Dermis microvascular lymphatic vessel endothelial cell (primary cell): Measurements from ENCODE around the gene CMSS1. TPM values are rescaled to one million over a fixed set of nuclear protein-coding genes. Genes with fewer than 3 reads are reported as not detected.
A peak's percentile ranks its signal among the peaks of the same experiment; 100 is the strongest.

Experiments used
- DNase-seq, 2 donors: peaks; one replicate each; pipeline versions ENCODE4 v3.0.0 to v3.0.0-alpha.2; 2010; ENCODE audit warnings: low read depth in 2 of 2
- total RNA-seq: library from RNA; depleted of rRNA; stranded (reverse); fragments of >200 nt; gene quantifications from 2 replicates; pipeline ENCODE4 v1.2.1, GENCODE V29; 2014

Gene CMSS1
- total RNA-seq, 1 donor from 2014 or later: 7.7 TPM

GRCh38 chr3:99901200-99901926 is 83.7 kb downstream of the CMSS1 start:
- peak; percentile 75 to 87 for DNase-seq

DNA sequence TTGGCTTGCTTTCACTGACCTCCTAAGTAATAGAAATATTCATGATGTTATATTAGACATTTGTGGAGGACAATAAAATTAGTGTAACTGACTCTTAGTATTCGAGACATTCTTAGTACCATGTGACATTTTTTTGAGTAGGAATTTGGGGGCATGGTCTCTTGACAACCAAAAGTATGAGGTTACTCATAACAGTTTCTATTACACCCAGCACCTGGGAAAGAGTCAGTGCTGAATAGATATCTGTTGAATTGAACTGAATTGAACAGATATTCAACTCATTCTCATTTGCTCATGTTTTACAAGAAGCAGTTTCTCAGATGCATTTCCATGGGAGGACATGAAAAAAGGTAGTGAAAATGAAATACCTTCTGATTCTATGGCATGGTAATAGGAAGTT is 84.4 kb downstream of the CMSS1 start:
- DNase-seq: peak in 1 of 2 donors; percentile 13

DNA sequence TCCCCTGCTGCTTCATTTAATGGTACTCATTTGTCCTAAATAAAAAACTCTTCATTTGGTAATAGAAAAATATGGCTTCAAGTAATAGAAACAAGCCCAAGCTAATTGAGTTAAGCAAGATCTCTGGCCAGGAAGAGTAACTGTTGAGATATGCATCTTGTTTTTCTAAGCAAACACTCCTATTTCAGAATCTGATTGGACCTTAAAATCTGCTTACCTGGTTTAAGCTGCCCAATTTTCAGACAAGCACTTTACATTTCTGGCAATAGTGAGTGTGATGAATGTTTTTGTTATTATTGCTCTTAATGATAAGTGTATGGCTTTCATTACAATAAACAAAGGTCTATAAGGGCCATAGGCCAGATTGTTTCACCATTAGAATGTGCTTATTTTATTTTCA is 86.2 kb downstream of the CMSS1 start:
- no peak for DNase-seq

DNA sequence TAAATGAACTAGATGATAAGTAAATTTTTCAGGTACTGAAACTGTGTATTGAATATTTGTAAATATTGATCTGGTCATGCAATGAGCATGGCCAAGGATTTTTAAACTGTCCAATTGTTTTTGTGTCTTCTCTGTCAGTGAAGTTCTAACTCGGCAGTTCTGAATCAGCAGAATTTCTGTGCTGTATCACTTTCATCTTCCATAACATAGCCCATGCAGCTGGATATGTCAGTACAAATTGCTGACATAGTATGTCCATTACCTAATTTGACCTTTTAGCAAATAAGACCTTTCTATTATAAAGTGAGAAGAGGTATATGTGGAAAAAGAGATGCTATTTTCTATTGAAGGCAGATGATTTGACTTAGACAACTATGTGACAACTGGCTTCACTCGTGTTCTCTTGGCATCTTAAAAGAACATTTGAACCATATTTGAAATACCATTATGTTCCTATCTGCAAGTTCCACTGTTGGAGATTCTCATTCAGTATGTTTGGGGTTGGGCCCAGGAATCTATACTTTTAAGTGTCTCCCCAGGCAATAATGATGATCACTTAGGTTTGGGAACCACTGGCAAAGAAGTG is 90.4 kb downstream of the CMSS1 start:
- no peak for DNase-seq

- DNase-seq: peak in 1 of 2 donors; percentile 67
These were observed 92.2 kb downstream of the CMSS1 start for GRCh38 chr3:99909714-99910495.

GRCh38 chr3:99910752-99911290 is 93.2 kb downstream of the CMSS1 start:
- no peak for DNase-seq

GRCh38 chr3:99911433-99911832 is 93.8 kb downstream of the CMSS1 start:
- DNase-seq: no peak

DNA sequence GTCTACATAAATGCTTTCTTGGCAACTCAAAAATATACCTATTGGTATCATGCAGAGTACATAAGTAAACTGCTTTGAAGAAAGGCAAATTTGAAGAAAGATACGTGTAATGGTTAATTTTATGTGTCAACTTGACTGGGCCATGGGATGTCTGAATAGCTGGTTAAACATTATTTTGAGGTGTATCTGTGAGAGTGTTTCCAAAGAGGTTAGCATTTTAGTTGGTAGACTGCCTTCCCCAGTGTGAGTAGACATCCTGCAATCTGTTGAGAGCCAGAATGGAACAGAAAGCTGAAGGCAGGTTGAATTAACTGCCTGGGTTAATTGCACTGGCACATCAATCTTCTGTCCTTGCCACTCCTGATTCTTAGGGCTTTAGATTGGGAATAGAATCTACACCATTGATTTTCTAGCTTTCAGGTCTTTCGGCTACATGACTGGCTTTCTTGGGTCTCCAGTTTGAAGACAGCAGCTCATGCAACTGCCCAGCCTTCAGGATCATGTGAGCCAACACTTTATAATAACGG is 98.3 kb downstream of the CMSS1 start:
- no peak for DNase-seq

GRCh38 chr3:99918715-99919114 is 101.1 kb downstream of the CMSS1 start:
- DNase-seq: peak in 1 of 2 donors; percentile 72

GRCh38 chr3:99919694-99920093 is 102.0 kb downstream of the CMSS1 start:
- no peak for DNase-seq

DNA sequence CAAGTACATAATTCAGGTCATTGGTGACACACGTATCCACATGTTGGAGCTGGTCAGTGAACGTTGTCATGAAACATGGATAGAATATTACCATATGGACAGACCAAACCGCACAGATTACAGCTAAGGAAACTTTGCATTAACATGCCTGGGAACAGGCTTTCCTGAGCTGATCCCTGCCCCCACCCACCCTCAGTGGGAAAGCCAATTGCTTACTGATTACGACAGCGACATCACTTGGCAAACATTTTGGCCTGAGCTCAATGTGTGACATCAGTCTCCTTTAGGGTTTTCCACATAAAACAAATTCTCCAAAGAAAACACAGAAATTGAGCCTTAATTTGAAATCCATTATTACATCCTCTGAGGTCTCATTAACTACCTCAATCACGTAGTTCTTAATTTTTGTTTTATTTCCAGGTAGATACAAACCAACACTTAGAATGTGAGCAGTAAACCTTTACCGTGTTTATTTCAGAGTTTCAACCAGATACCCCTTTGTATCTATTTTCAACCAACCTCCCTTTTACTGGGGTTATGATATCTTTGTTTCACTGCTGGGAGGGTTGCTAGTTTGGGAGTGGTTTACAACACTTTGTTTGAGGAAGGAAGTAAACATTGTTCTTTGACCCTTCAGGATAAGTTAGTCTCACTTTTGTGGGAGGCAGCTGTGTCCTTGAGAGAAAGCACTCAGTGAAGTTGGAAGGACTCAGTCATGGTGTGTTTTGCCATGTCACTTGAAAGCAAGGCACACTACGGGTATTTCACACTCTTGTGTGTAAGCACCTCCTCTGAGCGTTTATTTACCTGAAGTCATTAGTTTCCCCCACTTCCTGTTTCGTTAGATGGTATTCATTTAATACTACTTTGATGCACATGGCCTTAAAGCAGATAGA is 103.1 kb downstream of the CMSS1 start:
- peak; percentile 57 to 63 for DNase-seq

- DNase-seq: no peak
These were observed 103.7 kb downstream of the CMSS1 start for GRCh38 chr3:99921377-99921695.

DNA sequence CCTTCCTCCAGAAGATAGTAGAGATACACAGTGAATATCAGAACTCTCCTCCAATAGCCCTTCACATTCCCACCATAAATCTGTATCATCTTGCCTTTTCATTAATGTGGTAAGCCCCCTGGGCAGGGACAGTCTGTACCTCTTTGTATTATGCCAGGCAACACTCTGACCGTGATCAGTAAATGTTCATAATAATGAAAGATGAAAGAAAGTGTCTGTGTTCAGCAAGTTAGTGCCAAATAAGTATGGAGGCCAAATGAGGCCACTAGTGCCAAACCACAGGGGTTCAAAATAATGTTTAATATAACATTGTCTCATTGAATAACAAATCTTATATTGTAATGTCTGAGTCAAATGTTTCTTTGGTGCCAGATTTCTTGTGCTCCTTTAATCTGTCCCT is 104.3 kb downstream of the CMSS1 start:
- DNase-seq: no peak

DNA sequence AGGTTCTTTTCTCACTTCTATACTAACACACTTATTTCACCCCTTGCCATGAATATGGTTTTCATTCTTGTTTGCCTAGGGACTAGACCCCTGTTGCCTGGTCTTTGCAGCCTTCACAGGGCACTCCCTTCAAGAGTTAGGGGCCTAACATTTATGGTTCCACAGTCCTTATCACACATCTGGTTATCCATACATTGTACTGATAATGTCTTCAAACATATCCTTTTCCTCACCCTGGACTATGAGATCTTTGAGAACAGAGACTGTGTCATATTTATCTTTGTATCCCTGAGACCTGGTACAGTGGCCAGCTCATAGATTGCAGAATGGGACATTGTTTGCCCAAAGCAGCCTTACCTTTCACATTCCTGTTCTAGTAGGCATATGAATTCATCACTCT is 106.2 kb downstream of the CMSS1 start:
- no peak for DNase-seq

GRCh38 chr3:99925584-99926230 is 108.0 kb downstream of the CMSS1 start:
- DNase-seq: peak in 1 of 2 donors; percentile 61

GRCh38 chr3:99927671-99928457 is 110.2 kb downstream of the CMSS1 start:
- DNase-seq: no peak

DNA sequence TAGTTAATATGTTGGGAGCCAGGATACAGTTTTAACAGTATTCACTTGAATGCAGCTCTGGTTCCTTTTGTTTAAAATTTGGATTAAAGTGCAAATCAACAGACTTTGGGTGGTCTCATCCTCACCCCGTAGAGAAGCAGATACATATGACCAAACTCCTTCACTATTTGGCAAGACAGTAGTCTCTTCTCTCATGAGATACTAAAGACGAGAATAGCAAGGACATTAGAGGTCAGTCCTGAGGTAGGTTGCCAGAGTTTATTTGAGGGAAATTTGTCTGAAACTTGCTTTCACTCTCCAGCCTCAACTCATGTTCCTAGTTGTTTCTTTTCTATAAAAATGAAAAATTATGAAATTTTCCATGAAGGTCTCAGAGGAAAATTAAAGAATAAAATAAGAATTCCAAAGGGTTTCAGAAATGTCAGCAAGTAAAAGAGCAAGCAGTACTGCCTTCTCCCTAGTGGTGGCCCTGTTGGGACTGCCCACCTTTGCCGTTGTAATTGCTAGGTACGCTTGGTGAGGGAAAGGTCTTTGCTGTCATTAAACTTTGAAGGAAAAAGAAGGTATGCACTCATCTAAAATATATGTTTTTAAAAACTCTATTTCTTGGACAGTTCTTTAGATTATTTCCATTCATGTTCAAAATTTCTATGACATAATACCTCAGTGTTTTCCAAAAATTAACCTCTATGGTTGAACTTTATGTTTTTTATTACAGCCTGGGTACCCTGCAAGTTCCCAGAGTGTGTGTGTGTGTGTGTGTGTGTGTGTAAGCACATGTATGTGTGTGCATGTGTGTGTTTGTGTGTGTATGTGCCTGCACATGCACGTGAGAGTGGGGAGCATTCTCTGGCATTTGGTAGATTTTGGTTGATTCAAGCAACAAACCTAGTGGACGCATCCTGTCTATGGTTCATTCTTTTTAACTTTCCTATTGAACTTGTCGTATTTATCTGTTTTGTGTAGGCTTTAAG is 111.4 kb downstream of the CMSS1 start:
- DNase-seq: no peak

- no peak for DNase-seq
These were observed 112.1 kb downstream of the CMSS1 start for GRCh38 chr3:99929745-99930139.

DNA sequence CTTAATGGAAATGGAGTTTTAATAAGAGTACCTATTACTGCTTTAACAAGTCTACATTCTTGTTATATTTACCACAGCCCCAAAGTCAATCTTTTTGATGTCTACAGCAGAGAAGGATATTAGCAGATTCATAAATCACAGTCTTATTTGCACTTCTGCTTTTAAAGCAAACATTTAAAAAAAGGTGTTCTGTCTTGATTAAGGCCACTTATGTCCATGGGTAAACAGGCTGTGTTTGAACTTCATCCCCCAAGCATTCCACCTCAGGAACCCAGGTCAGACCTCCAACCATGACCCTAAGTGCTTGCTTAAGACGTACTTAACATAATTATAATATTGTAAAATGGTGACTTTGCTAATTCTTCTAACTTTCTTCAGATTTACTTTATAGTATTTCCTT is 113.4 kb downstream of the CMSS1 start:
- no peak for DNase-seq
